ENCODE results near the gene ESPNL.

ESPNL gene

DNA sequence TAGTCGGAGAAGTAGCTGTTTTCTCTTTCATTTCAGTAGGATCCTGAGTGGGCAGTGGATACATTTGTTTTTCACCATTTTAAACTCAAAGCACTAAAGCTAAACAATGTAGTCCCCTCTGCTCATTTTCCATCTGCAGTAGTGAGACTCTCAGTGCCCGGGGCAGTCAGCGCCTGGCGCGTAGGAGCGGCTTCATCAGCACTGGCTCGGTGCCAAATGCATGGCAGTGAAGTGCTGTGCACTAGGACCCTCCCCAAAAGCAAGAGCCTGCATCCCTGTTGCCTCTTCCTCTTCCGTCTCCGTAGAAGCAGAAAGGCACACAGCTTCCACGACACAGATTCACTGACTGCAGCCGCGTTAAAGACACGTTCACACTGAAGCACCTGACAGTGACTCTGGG is 19.0 kb upstream of the ESPNL start:
- Histone ChIP-seq H3K36me3 (ENCODE audit: control insufficient read depth, insufficient read depth, low read length) (peaks cover 13% of the 10 kb centered on the region), H2BK15ac (replicated peaks; ENCODE audit: low read depth) (no peak overlapping the region), H3K4me1 (ENCODE audit: control insufficient read depth, low read depth, low read length) (no peaks in the 10 kb centered on the region), H3K79me2 (ENCODE audit: control insufficient read depth, insufficient read depth, low read length) (no peaks in the 10 kb centered on the region), H3K4ac (ENCODE audit: low read depth, low read length) (no peak overlapping the region), H3K4me2 (ENCODE audit: low read length) (no peak overlapping the region), H3K23ac (ENCODE audit: low read length) (no peak overlapping the region), H4K8ac (ENCODE audit: low read depth, low read length) (no peak overlapping the region), H3K9ac (ENCODE audit: low read length) (no peak overlapping the region), H3K56ac (ENCODE audit: low read length) (no peak overlapping the region), H2BK5ac (ENCODE audit: low read length) (no peak overlapping the region), H4K5ac (ENCODE audit: low read length) (no peak overlapping the region), H3K18ac (ENCODE audit: low read length) (no peak overlapping the region), H3K79me1 (ENCODE audit: low read length) (no peaks in the 10 kb centered on the region), H2BK120ac (ENCODE audit: low read depth, low read length) (no peak overlapping the region), H3K4me3 (ENCODE audit: low read length) (no peak overlapping the region), H3K27ac (ENCODE audit: low read depth, low read length) (no peak overlapping the region), H2AK5ac (ENCODE audit: low read length) (no peak overlapping the region), H3K27me3 (ENCODE audit: insufficient read depth, low read length, poor library complexity) (no peaks in the 10 kb centered on the region)
- WGBS (ENCODE audit: extremely low coverage, insufficient coverage, low lambda C conversion rate), result no CpG with 5 or more reads among the region's 13 CpGs
- DNase-seq, result no peak

DNA sequence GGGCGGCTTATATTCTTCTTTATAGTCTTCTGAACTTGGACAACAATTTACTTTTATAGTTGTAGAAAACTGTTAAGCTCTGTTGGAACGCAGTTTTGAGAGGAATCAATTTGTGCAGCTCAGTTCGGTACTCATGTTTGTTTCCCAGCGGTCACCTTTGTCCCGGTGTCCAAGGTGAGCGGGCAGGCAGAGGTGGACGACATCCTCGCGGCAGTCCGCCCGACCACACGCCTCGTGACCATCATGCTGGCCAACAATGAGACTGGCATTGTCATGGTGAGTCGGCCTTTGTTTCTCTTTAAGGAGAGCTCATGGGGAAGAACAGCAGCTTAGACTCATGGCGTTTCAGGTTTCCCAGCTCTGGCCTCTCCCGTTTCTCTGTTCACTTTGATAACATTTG is 18.6 kb upstream of the ESPNL start:
- Histone ChIP-seq H2AK5ac (ENCODE audit: low read length) (no peak overlapping the region), H2BK5ac (ENCODE audit: low read length) (no peak overlapping the region), H3K4me3 (ENCODE audit: low read length) (no peak overlapping the region), H2BK15ac (replicated peaks; ENCODE audit: low read depth) (no peak overlapping the region), H3K79me1 (ENCODE audit: low read length) (no peaks in the 10 kb centered on the region), H3K4me2 (ENCODE audit: low read length) (no peak overlapping the region), H3K27me3 (ENCODE audit: insufficient read depth, low read length, poor library complexity) (no peaks in the 10 kb centered on the region), H3K36me3 (ENCODE audit: control insufficient read depth, insufficient read depth, low read length) (peaks cover 13% of the 10 kb centered on the region), H3K56ac (ENCODE audit: low read length) (no peak overlapping the region), H3K9ac (ENCODE audit: low read length) (no peak overlapping the region), H3K79me2 (ENCODE audit: control insufficient read depth, insufficient read depth, low read length) (no peaks in the 10 kb centered on the region), H3K18ac (ENCODE audit: low read length) (no peak overlapping the region), H3K4ac (ENCODE audit: low read depth, low read length) (no peak overlapping the region), H2BK120ac (ENCODE audit: low read depth, low read length) (no peak overlapping the region), H3K4me1 (ENCODE audit: control insufficient read depth, low read depth, low read length) (no peaks in the 10 kb centered on the region), H3K27ac (ENCODE audit: low read depth, low read length) (no peak overlapping the region), H4K8ac (ENCODE audit: low read depth, low read length) (no peak overlapping the region), H3K23ac (ENCODE audit: low read length) (no peak overlapping the region), H4K5ac (ENCODE audit: low read length) (no peak overlapping the region)
- no peak for DNase-seq
- no CpG with 5 or more reads among the region's 16 CpGs for WGBS (ENCODE audit: extremely low coverage, insufficient coverage, low lambda C conversion rate)

DNA sequence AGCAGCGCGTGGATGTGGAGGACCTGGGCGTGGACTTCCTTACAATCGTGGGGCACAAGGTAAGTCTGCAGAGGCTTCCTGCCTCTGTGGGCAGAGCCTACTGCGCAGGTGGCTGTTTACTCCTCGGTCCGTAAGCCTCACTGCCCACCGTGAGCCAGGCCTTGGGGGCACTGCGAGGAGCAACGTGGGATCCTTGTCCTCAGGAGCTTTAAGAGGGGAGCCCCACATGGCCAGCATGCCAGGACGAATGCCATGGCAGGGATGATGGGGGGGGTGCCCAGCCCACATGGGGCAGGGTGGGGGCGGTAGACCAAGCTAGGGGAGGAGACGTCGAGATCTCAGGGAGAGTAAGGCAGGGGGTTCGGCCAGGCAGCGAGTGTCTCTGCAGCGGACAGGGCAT is 18.0 kb upstream of the ESPNL start:
- no peak overlapping the region for H3K27ac ChIP-seq (ENCODE audit: low read depth, low read length)

DNA sequence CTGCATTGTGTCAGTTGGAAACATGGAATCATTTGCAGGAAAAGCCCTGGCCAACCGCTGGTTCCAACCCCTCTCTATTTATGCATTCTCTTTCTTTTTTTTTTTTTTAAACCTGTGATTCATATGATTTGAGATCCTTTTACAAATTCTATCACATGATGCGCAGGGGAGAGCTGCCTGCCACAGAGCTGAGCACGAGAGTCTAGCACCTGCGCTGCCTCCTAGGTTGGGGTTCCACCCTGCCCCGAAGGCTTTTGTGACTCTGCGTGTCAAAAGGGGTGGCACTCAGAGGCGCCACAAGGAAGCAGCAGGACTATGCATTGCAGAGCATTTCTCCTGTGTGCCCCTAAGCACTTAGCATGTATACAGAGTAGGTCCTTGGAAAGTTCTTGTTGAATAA is 17.3 kb upstream of the ESPNL start:
- Histone ChIP-seq H3K27ac (ENCODE audit: low read depth, low read length) (no peak overlapping the region), H3K18ac (ENCODE audit: low read length) (no peak overlapping the region), H3K9ac (ENCODE audit: low read length) (no peak overlapping the region), H3K4me3 (ENCODE audit: low read length) (no peak overlapping the region), H4K8ac (ENCODE audit: low read depth, low read length) (no peak overlapping the region), H3K79me2 (ENCODE audit: control insufficient read depth, insufficient read depth, low read length) (no peaks in the 10 kb centered on the region), H2AK5ac (ENCODE audit: low read length) (no peak overlapping the region), H3K79me1 (ENCODE audit: low read length) (no peaks in the 10 kb centered on the region), H3K4me1 (ENCODE audit: control insufficient read depth, low read depth, low read length) (no peaks in the 10 kb centered on the region), H3K27me3 (ENCODE audit: insufficient read depth, low read length, poor library complexity) (no peaks in the 10 kb centered on the region), H3K36me3 (ENCODE audit: control insufficient read depth, insufficient read depth, low read length) (peaks cover 13% of the 10 kb centered on the region), H2BK120ac (ENCODE audit: low read depth, low read length) (no peak overlapping the region), H4K5ac (ENCODE audit: low read length) (no peak overlapping the region), H3K56ac (ENCODE audit: low read length) (no peak overlapping the region), H3K4ac (ENCODE audit: low read depth, low read length) (no peak overlapping the region), H2BK5ac (ENCODE audit: low read length) (no peak overlapping the region), H2BK15ac (replicated peaks; ENCODE audit: low read depth) (no peak overlapping the region), H3K23ac (ENCODE audit: low read length) (no peak overlapping the region), H3K4me2 (ENCODE audit: low read length) (no peak overlapping the region)
- WGBS (ENCODE audit: extremely low coverage, insufficient coverage, low lambda C conversion rate), result no CpG with 5 or more reads among the region's 7 CpGs
- no peak for DNase-seq

More for the DNA sequence above, 18.0 kb upstream of the ESPNL start:
- Histone ChIP-seq H3K79me2 (ENCODE audit: control insufficient read depth, insufficient read depth, low read length) (no peaks in the 10 kb centered on the region), H3K23ac (ENCODE audit: low read length) (no peak overlapping the region), H3K56ac (ENCODE audit: low read length) (no peak overlapping the region), H3K27me3 (ENCODE audit: insufficient read depth, low read length, poor library complexity) (no peaks in the 10 kb centered on the region), H2BK15ac (replicated peaks; ENCODE audit: low read depth) (no peak overlapping the region), H3K4me1 (ENCODE audit: control insufficient read depth, low read depth, low read length) (no peaks in the 10 kb centered on the region), H4K5ac (ENCODE audit: low read length) (no peak overlapping the region), H3K4me2 (ENCODE audit: low read length) (no peak overlapping the region), H3K79me1 (ENCODE audit: low read length) (no peaks in the 10 kb centered on the region), H2BK120ac (ENCODE audit: low read depth, low read length) (no peak overlapping the region), H4K8ac (ENCODE audit: low read depth, low read length) (no peak overlapping the region), H3K4ac (ENCODE audit: low read depth, low read length) (no peak overlapping the region), H3K4me3 (ENCODE audit: low read length) (no peak overlapping the region), H2AK5ac (ENCODE audit: low read length) (no peak overlapping the region), H3K36me3 (ENCODE audit: control insufficient read depth, insufficient read depth, low read length) (peaks cover 13% of the 10 kb centered on the region), H3K9ac (ENCODE audit: low read length) (no peak overlapping the region), H2BK5ac (ENCODE audit: low read length) (no peak overlapping the region), H3K18ac (ENCODE audit: low read length) (no peak overlapping the region)
- DNase-seq, result no peak
- WGBS (ENCODE audit: extremely low coverage, insufficient coverage, low lambda C conversion rate), result no CpG with 5 or more reads among the region's 17 CpGs

DNA sequence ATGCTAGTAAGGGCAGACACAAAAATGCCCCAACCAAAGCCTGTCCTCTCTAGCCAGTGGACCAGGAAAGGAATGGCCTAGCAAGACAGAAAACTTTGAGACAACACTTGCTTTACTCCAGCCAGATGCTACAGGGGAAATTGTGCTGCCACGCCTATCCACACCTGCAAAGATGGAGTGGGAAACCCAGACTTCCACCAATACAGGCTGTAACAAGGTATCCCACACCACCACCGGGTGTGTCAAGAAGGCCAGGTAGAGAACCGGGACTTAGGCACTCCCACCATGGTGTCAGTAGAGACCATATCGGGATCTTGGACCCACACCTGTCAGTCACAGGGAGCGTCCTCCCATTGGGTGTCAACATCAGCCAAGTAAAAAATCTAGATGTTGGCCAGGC is 16.2 kb upstream of the ESPNL start:
- peaks cover 13% of the 10 kb centered on the region for H3K36me3 ChIP-seq (ENCODE audit: control insufficient read depth, insufficient read depth, low read length)

DNA sequence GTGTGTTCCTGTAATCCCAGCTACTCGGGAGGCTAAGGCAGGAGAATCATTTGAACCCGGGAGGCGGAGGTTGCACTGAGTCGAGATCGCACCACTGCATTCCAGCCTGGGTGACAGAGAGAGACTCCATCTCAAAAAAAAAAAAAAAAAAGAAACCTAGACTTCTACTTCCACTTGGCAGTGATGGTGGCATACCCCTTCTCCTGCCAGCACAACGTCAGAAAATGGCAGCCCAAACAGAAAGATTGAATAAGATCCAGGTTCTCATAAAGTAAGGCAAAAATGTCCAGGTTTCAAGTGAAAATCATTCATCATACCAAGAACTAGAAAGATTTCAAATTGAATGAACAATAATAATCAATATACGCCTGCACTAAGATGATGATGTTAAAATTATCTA is 15.4 kb upstream of the ESPNL start:
- Histone ChIP-seq H4K5ac (ENCODE audit: low read length) (no peak overlapping the region), H2AK5ac (ENCODE audit: low read length) (no peak overlapping the region), H3K79me1 (ENCODE audit: low read length) (no peaks in the 10 kb centered on the region), H3K56ac (ENCODE audit: low read length) (no peak overlapping the region), H3K23ac (ENCODE audit: low read length) (no peak overlapping the region), H3K4ac (ENCODE audit: low read depth, low read length) (no peak overlapping the region), H3K9ac (ENCODE audit: low read length) (no peak overlapping the region), H2BK5ac (ENCODE audit: low read length) (no peak overlapping the region), H4K8ac (ENCODE audit: low read depth, low read length) (no peak overlapping the region), H3K4me1 (ENCODE audit: control insufficient read depth, low read depth, low read length) (no peaks in the 10 kb centered on the region), H2BK15ac (replicated peaks; ENCODE audit: low read depth) (no peak overlapping the region), H3K27ac (ENCODE audit: low read depth, low read length) (no peak overlapping the region), H3K36me3 (ENCODE audit: control insufficient read depth, insufficient read depth, low read length) (peaks cover 13% of the 10 kb centered on the region), H2BK120ac (ENCODE audit: low read depth, low read length) (no peak overlapping the region), H3K79me2 (ENCODE audit: control insufficient read depth, insufficient read depth, low read length) (no peaks in the 10 kb centered on the region), H3K4me2 (ENCODE audit: low read length) (no peak overlapping the region), H3K4me3 (ENCODE audit: low read length) (no peak overlapping the region), H3K18ac (ENCODE audit: low read length) (no peak overlapping the region), H3K27me3 (ENCODE audit: insufficient read depth, low read length, poor library complexity) (no peaks in the 10 kb centered on the region)
- no CpG with 5 or more reads among the region's 7 CpGs for WGBS (ENCODE audit: extremely low coverage, insufficient coverage, low lambda C conversion rate)
- no peak for DNase-seq

More for the DNA sequence above, 16.2 kb upstream of the ESPNL start:
- Histone ChIP-seq H2BK120ac (ENCODE audit: low read depth, low read length) (no peak overlapping the region), H4K8ac (ENCODE audit: low read depth, low read length) (no peak overlapping the region), H3K56ac (ENCODE audit: low read length) (no peak overlapping the region), H3K79me1 (ENCODE audit: low read length) (no peaks in the 10 kb centered on the region), H3K79me2 (ENCODE audit: control insufficient read depth, insufficient read depth, low read length) (no peaks in the 10 kb centered on the region), H3K4me2 (ENCODE audit: low read length) (no peak overlapping the region), H3K18ac (ENCODE audit: low read length) (no peak overlapping the region), H4K5ac (ENCODE audit: low read length) (no peak overlapping the region), H3K9ac (ENCODE audit: low read length) (no peak overlapping the region), H3K4me3 (ENCODE audit: low read length) (no peak overlapping the region), H3K4ac (ENCODE audit: low read depth, low read length) (no peak overlapping the region), H2BK5ac (ENCODE audit: low read length) (no peak overlapping the region), H3K27me3 (ENCODE audit: insufficient read depth, low read length, poor library complexity) (no peaks in the 10 kb centered on the region), H3K23ac (ENCODE audit: low read length) (no peak overlapping the region), H3K27ac (ENCODE audit: low read depth, low read length) (no peak overlapping the region), H2AK5ac (ENCODE audit: low read length) (no peak overlapping the region), H3K4me1 (ENCODE audit: control insufficient read depth, low read depth, low read length) (no peaks in the 10 kb centered on the region), H2BK15ac (replicated peaks; ENCODE audit: low read depth) (no peak overlapping the region)
- DNase-seq, result no peak
- whole genome bisulfite sequencing (ENCODE audit: extremely low coverage, insufficient coverage, low lambda C conversion rate), result no CpG with 5 or more reads among the region's 5 CpGs

Measured in mesendoderm (in vitro differentiated cells).